DND-41 (cell line): ENCODE measurements around the gene CDH23.

Source experiments
- CTCF ChIP-seq: IDR thresholded peaks from 2 replicates; pipeline ENCODE4 v1.5.1; 2012; ENCODE audit warnings: borderline replicate concordance, low read length, moderate library complexity, mild to moderate bottlenecking; ENCODE audit not compliant: poor library complexity, severe bottlenecking; ENCODE audit errors: extremely low read depth
- EZH2 ChIP-seq: IDR thresholded peaks from 3 replicates; pipeline ENCODE4 v1.6.1; 2012; ENCODE audit warnings: borderline replicate concordance, low read depth, mild to moderate bottlenecking, moderate library complexity, low read length, inconsistent platforms; ENCODE audit not compliant: severe bottlenecking

- TF ChIP-seq CTCF (no peak), EZH2 (no peak)
These were observed 326.1 kb downstream of the CDH23 start for GRCh38 chr10:71722849-71723248.
